ENCODE data around the gene LDLRAD1. TPM values are rescaled to one million over a fixed set of nuclear protein-coding genes. Genes with fewer than 3 reads are reported as not detected.
"Not testable (repeated sequence)": the region's sequence is repeated elsewhere in the genome, so short reads cannot be mapped to it uniquely, and the experiment has no call there.

LDLRAD1 gene
- total RNA-seq, 1 donor from 2014 or later, result not detected

- intact Hi-C loops (cut with DNase I), result no loop called here
- DNase-seq (ENCODE audit: low spot score), result no peak
Measured at GRCh38 chr1:54001591-54001990, 16.4 kb downstream of the LDLRAD1 start.

GRCh38 chr1:53999920-54000319, 18.1 kb downstream of the LDLRAD1 start:
- intact Hi-C loops (cut with DNase I), result no loop called here
- no peak for DNase-seq (ENCODE audit: low spot score)

GRCh38 chr1:53998223-53998622, 19.8 kb downstream of the LDLRAD1 start:
- DNase-seq (ENCODE audit: low spot score), result no peak
- intact Hi-C loops (cut with DNase I), result no loop called here

GRCh38 chr1:53995683-53996082, 22.3 kb downstream of the LDLRAD1 start:
- DNase-seq (ENCODE audit: low spot score), result no peak
- intact Hi-C loops (cut with DNase I), result no loop called here

GRCh38 chr1:53994516-53994915, 23.5 kb downstream of the LDLRAD1 start:
- DNase-seq (ENCODE audit: low spot score); intact Hi-C loops (cut with DNase I): not testable (repeated sequence)

- intact Hi-C loops (cut with DNase I), result no loop called here
- DNase-seq (ENCODE audit: low spot score), result no peak
Measured at GRCh38 chr1:53992085-53992874, 25.7 kb downstream of the LDLRAD1 start.

GRCh38 chr1:53987880-53988279, 30.1 kb downstream of the LDLRAD1 start:
- no peak for DNase-seq (ENCODE audit: low spot score)
- intact Hi-C loops (cut with DNase I), result no loop called here

GRCh38 chr1:53986458-53986857, 31.5 kb downstream of the LDLRAD1 start:
- intact Hi-C loops (cut with DNase I), result no loop called here
- DNase-seq (ENCODE audit: low spot score), result no peak

GRCh38 chr1:53984726-53985125, 33.3 kb downstream of the LDLRAD1 start:
- intact Hi-C loops (cut with DNase I), result no loop called here
- no peak for DNase-seq (ENCODE audit: low spot score)

- no peak for DNase-seq (ENCODE audit: low spot score)
- intact Hi-C loops (cut with DNase I), result no loop called here
Measured at GRCh38 chr1:53982763-53983104, 35.3 kb downstream of the LDLRAD1 start.

- intact Hi-C loops (cut with DNase I), result no loop called here
- DNase-seq (ENCODE audit: low spot score), result no peak
Measured at GRCh38 chr1:53982034-53982762, 35.8 kb downstream of the LDLRAD1 start.

- no peak for DNase-seq (ENCODE audit: low spot score)
- intact Hi-C loops (cut with DNase I), result no loop called here
Measured at GRCh38 chr1:53981220-53981619, 36.8 kb downstream of the LDLRAD1 start.

GRCh38 chr1:53979712-53980450, 38.1 kb downstream of the LDLRAD1 start:
- intact Hi-C loops (cut with DNase I), result no loop called here
- DNase-seq (ENCODE audit: low spot score), result no peak

- DNase-seq (ENCODE audit: low spot score), result no peak
- intact Hi-C loops (cut with DNase I), result no loop called here
Measured at GRCh38 chr1:53975861-53976260, 42.1 kb downstream of the LDLRAD1 start.

GRCh38 chr1:53971718-53972117, 46.3 kb downstream of the LDLRAD1 start:
- no peak for DNase-seq (ENCODE audit: low spot score)
- intact Hi-C loops (cut with DNase I), result no loop called here

GRCh38 chr1:53969323-53969722, 48.7 kb downstream of the LDLRAD1 start:
- intact Hi-C loops (cut with DNase I); DNase-seq (ENCODE audit: low spot score): not testable (repeated sequence)

GRCh38 chr1:53968125-53968513, 49.9 kb downstream of the LDLRAD1 start:
- intact Hi-C loops (cut with DNase I), result no loop called here
- DNase-seq (ENCODE audit: low spot score), result no peak

- DNase-seq (ENCODE audit: low spot score), result no peak
- intact Hi-C loops (cut with DNase I), result no loop called here
Measured at GRCh38 chr1:53967409-53968124, 50.4 kb downstream of the LDLRAD1 start.

- DNase-seq (ENCODE audit: low spot score), result no peak
- intact Hi-C loops (cut with DNase I), result no loop called here
Measured at GRCh38 chr1:53966794-53967193, 51.2 kb downstream of the LDLRAD1 start.

GRCh38 chr1:53964109-53964508, 53.9 kb downstream of the LDLRAD1 start:
- intact Hi-C loops (cut with DNase I), result no loop called here
- no peak for DNase-seq (ENCODE audit: low spot score)
